DMS114 treated with DMSO at 0.1 percent for 48 hours (cell line): ENCODE data around the gene KRTAP19-7.

Experiments
- DNase-seq: peaks from one replicate; lab custom pipeline; 2025; ENCODE audit not compliant: unreplicated experiment; lab: John Stamatoyannopoulos, UW

Gene KRTAP19-7, protein sequence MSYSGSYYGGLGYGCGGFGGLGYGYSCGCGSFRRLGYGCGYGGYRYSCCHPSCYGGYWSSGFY

DNA sequence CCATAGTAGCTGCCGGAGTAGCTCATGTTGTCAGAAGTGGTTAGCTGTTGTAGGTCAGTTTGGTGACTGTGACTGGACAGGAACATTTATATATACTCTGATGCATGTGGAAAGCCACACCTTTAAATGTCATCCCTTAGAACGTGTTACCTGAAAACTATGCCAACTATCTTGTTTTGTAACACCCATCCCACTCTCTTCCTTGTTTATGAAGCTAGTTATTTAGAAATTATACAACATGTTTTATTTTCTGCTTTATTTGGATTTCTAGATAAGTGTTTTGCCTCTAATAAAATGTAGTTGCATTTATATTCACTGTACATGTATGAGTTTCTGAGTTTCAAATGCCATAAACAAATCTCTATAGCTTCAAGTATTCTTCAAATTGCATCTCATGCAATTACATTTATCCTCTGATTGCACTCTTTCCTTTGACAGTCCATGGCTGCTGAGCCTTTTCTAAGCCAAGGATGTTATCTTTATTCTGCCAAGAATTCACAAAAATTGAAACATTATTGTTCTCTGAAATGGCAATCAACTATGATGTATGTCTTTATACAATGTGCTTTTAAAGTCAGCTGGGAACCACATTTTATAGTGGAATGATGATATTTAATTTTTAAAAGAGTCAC is at the start of gene KRTAP19-7:
KRTAP19-7 (minus strand) TSS at position 51 of the 632 bp plus-strand sequence; CDS start at position 26, 25 bp downstream.
- no peak for DNase-seq

- DNase-seq, result no peak
Measured at GRCh38 chr21:30605968-30606367, 44.9 kb upstream of the KRTAP19-7 start.

DNA sequence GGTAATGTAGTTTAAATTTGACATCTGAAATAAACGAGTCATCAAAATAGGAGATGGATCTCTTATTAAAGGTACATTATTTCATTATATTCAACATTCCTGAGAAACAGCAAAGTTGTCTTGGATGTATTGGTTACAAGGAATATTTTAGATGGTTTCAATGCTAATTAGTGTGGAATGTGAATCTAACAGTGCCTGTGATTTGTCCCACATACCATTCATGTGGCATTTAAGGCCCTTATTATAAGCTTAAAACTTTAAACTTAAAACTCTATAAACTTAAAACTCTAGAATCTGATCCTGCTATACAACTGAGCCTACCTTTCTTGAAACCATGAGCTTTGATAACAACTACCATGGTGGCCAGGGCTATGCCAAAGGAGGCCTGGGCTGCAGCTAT is 39.7 kb upstream of the KRTAP19-7 start, which contains the start of gene KRTAP22-1:
KRTAP22-1 (plus strand) TSS at position 301 of the 400 bp plus-strand sequence.
- no peak for DNase-seq

- DNase-seq, result no peak
Measured at GRCh38 chr21:30598802-30599201, 37.7 kb upstream of the KRTAP19-7 start, which contains the start of gene KRTAP6-2. Gene KRTAP6-2 (minus strand): TSS chr21:30598902. CDS start chr21:30598874, 28 bp downstream.

- DNase-seq, result no peak
Measured at GRCh38 chr21:30592140-30592539, 31.0 kb upstream of the KRTAP19-7 start, which contains the start of gene KRTAP6-3. Gene KRTAP6-3 (plus strand): TSS chr21:30592440. CDS start chr21:30592446, 6 bp downstream.

- no peak for DNase-seq
Measured at GRCh38 chr21:30590297-30590696, 29.2 kb upstream of the KRTAP19-7 start, which contains the start of gene KRTAP22-2. Gene KRTAP22-2 (minus strand): TSS chr21:30590397.

DNA sequence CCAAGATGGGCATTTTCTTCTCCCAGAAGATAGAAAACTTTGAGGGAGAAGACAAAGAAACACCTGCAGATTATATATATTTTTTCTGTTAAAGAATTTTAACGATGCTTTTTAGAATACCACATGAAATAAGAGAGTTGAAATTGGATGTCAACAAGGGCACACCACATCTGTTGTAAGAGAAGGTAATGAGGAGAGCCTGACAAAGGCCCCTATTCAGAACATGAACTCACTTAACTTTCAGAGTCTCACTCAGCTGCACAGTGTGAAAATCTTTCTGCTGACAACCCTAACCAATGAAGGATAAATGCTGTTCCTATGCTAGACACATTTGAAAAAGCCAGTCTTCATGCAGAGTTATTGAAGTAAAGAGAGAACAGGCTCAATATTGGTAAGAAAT is 21.8 kb upstream of the KRTAP19-7 start:
- DNase-seq, result no peak

GRCh38 chr21:30580132-30580531 is 19.0 kb upstream of the KRTAP19-7 start:
- no peak for DNase-seq

DNA sequence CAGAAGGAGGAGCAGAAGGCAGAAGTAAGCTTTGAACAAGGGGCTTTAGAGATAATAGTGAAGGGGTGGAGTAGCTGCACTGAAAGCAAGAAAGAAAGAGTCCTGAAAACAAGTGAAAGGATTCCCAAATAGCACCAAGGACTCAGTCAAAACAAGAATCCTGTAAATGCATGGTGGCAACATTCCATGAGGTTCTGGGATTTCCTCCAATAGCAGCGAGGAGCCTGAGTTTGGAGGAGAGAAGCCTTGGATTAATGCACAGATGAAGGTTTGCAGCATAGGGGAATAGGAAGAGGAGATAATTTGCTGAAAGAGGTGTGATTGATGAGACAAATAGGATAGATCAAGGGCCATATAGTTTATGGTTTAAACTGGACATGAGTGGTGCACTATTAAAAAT is 18.2 kb upstream of the KRTAP19-7 start:
- no peak for DNase-seq

DNA sequence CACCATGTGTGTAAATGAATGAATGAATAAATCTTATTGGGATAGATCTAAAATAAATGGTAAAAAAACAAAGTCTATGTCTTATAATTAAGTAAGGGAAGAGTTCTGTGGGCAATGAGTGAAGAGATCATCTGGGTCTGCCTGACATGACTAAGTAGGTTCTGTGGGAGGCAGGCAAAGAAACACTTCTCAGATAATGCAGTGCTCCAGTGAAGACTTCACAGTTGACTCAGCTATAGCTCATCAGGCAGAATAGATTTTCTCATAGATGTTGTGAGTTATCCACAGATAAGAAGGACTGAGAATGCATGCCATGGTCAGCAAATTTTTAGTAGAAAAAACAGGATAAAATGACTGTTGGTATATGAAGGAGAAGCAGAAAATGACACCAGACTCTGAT is 16.7 kb upstream of the KRTAP19-7 start:
- no peak for DNase-seq

DNA sequence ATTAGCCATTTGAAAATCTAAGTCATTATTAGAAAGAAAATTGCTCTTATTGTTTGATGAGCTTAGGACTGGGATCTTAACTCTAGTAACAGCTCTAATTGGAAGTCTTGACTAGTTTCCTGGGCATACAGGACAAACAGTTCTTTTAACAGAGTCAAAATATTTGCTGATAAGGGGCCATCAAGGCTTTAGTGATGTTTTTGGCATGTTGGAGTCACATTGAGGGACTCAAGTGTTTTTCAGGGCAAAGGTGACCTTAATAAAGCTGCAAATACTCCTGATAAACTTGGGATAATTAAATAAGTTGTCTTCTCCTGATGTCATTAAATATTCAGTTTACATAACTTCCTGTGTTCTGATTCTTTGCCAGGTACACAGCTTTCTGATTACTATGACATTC is 6.5 kb upstream of the KRTAP19-7 start:
- no peak for DNase-seq

DNA sequence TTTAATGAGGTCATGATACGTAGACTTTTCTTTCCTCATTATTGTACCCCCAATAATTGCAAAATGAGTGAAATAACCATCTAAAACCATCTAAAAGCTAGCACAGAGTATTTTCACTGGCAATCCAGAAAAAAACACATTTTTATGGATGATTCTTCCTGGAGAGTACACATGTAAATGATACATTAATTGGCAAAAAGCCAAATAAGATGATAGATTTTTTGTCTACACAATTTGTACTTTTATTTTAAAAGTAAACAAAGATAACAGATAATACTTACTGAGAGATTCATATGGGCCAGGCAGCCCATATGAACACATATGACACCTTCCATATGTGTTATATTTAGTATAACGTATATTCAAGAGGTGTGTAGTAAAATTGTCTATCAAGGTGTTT is 2.5 kb upstream of the KRTAP19-7 start:
- no peak for DNase-seq

- DNase-seq, result no peak
Measured at GRCh38 chr21:30563072-30563471, 2.0 kb upstream of the KRTAP19-7 start.

DNA sequence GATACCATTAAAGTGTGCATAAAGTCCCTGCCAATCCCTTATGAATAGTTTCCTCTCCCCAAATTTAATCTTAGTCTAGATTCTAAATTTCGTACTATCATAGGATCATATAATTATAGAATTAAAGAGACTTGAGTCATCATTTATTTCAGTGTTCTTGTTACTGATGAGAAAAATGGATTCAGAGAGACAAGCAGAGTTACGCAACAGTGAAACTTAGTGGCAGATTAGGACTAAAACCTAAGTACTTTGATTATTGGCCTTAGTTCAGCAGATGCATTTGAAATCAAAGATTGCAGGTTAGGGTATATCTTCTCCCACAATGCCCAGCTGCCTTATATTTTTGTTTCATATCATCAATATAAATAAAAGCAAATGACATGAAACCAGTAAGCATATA is 843 bp upstream of the KRTAP19-7 start:
- DNase-seq, result no peak

DNA sequence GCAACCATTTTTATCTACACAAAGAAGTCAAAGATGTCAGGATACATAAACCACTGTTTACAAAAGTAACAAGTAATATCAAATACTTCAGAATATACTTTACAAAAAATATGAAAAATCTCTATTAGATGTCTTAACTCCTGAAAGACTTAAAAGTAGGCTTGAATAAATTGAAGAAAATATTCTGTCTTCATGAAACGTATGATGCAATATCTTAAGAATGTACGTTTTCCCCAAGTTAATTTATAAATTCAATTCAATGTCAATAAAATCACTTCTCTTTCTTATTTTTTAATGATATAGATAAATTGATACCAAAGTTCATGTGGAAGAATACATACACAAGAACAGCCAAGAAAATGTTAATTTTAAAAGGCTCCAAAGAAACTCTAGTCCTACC is 6.0 kb downstream of the KRTAP19-7 start:
- no peak for DNase-seq

DNA sequence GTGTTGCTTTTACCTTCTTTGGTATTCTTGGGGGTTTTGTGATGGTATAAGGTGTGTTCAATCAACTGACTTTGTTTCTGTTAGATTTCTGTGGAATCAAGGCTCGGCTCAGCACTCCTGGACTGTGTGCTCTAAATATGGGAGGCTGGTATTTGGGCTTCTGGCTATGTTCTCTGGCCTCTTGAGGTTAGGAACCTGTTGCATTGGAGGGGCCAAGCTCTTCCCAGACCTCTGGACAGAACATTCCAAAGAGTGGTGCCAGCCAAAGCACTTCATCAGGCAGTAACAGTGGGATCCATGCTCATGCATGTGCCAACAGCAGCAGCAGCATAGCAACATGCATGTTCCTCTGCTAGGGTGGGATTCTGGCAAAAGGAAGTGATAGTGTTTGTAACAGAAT is 8.3 kb downstream of the KRTAP19-7 start:
- no peak for DNase-seq

- no peak for DNase-seq
Measured at GRCh38 chr21:30541764-30542163, 19.4 kb downstream of the KRTAP19-7 start, which contains the start of gene KRTAP19-6. Gene KRTAP19-6 (minus strand): TSS chr21:30541864. CDS start chr21:30541833, 31 bp downstream.

DNA sequence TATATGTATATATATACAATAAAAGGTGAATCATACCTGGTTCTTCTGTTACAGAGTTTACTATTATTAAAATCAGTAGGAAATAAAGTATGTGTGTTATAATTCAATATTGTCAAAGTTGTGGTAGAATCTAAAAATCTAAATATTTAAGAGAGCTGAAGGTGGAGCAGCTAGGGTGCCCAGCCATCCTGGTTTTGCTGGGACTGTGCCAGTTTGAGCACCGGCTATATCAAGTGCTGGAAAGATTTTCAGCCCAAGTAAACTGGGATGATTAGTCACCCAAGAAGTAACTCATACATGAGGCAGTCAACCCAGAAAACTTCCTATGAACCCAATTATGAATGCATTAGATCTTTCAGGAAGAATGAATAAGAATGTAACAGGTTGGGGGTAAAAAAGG is 42.2 kb downstream of the KRTAP19-7 start:
- DNase-seq, result no peak

GRCh38 chr21:30515681-30516080 is 45.4 kb downstream of the KRTAP19-7 start:
- DNase-seq, result no peak
